ENCODE measurements around the gene TOR1A.
A peak's percentile ranks its signal among the peaks of the same experiment; 100 is the strongest.

TOR1A gene, protein sequence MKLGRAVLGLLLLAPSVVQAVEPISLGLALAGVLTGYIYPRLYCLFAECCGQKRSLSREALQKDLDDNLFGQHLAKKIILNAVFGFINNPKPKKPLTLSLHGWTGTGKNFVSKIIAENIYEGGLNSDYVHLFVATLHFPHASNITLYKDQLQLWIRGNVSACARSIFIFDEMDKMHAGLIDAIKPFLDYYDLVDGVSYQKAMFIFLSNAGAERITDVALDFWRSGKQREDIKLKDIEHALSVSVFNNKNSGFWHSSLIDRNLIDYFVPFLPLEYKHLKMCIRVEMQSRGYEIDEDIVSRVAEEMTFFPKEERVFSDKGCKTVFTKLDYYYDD

DNA sequence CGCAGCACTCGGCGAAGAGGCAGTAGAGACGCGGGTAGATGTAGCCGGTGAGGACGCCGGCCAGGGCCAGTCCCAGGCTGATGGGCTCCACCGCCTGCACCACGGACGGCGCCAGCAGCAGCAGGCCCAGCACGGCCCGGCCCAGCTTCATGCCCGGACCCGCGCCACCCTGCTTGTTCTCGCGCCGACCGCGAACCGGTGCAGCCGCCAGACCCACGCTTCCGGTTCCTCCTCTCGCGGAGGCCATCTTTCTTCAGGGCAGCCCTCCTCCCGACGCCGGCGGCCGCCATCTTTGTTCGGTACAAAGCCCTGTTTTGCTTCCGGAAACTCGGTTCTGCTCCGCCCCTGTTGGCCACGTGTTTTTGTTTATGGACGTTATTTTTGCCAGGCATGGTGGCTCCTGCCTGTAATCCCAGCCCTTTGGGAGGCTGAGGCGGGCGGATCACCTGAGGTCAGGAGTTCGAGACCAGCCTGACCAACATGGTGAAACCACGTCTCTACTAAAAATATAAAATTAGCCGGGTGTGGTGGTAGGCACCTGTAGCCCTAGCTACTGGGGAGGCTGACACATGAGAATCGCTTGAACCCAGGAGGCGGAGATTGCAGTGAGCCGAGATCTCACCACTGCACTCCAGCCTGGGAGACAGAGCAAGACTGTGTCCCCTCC lies at the start of gene TOR1A:
TSS of gene TOR1A (minus strand) at position 202 of the 667 bp plus-strand sequence. CDS start at position 151, 51 bp downstream.
- peak; percentile 86 for DNase-seq

DNA sequence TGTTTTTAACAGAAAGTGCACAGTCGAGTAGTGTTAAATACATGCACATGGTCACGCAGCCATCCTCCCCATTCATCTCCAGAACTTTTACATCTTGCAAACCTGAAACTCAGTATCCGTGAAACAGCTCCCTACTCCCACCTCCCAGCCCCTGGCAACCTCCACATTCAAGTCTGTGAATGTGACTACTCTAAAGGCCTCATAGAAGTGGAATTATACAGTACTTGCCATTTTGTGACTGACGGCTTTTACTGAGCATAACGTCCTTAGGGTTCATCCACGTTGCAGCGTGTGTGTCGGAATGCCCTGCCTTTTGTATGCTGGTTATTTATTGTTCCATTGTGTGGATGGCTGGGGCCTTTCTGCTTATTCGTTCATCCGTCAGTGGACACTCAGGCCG lies 47.1 kb upstream of the TOR1A start:
- DNase-seq = no peak

DNA sequence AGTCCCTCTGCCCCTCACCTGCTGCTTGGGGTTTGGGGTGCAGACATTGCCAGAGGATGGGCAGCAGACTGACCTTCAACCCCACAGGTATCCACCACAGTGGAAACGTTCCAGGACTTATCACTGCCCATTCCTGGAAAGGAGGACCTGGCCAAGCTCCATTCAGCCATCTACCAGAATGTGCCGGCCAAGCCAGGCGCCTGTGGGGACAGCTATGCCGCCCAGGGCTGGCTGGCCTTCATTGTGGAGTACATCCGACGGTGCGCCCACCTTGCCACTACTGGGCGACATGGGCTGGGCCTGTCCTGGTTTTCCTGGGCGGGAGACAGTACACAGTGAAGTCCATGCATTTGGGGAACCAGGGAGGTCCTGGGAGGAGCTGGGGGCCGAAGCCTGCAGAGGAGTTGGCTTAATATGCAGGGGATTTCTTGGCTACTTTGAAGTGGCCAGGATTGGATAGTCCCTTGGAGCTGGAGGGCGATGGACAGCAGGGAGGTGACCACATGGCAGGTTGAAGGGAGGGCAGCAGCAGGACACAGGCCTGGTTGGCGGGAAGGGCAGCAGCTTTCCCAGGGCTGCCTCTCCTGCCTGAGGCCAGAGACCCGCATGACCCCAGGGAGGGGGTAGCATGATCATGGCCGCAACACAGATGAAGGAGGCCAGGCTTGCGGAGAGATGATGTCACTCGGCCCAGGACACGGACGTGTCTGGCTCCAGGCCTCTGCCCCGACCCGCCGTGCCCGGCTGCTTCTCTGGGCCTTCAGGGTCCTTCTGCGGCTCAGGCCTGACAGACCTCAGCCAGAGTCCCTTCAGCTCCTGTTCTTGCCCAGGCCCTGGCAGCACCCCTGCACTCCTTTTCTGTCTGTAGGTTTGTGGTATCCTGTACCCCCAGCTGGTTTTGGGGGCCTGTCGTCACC lies 45.9 kb upstream of the TOR1A start:
- no peak for DNase-seq

DNA sequence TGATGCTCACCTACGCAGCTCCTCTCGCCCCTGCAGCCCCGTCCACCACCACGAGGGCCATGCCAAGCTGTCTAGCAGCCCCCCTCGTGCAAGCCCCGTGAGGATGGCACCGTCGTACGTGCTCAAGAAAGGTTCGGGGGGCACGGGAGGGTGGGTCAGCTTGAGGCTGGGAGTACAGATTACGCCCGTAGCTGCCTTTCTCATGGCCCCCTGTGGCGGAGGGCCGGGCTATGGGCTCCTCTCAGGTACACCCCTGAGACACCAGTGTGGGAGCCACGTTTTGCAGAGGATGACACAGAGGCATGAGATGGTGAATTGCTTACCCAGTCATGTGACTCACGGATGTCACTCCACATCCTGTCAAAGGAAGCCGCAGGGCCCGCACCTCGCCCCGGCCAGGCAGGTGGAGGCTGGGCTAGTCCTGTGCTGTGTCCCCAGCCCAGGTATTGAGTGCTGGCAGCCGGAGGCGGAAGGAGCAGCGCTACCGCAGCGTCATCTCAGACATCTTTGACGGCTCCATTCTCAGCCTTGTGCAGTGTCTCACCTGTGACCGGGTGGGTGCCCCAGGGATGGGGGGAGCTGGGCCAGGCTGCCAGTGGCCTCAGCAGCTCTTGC lies 45.0 kb upstream of the TOR1A start:
- no peak for DNase-seq

DNA sequence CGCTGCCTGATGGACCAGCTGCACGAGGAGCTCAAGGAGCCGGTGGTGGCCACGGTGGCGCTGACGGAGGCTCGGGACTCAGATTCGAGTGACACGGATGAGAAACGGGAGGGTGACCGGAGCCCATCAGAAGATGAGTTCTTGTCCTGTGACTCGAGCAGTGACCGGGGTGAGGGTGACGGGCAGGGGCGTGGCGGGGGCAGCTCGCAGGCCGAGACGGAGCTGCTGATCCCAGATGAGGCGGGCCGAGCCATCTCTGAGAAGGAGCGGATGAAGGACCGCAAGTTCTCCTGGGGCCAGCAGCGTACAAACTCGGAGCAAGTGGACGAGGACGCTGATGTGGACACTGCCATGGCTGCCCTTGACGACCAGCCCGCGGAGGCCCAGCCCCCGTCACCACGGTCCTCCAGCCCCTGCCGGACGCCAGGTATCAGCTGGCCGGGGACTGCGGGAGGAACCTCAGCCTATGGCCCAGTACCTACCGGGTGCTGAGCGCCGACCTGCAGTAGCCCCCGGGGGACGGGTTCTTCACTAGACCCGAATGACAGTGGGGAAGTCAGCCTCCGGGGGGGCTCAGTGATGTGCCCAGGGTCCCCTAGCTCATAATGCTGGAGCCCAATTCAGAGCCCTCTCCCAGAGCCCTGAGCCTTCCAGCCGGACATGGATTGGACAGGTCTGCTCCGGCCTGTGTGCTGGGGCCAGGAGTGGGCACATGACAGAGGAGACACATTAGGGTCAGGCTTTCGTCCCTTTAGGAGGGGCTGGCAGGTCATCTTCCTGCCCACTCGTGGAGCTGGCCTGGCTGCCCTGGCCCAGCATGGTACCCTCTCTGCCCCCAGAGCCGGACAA lies 44.3 kb upstream of the TOR1A start:
- no peak for DNase-seq

DNA sequence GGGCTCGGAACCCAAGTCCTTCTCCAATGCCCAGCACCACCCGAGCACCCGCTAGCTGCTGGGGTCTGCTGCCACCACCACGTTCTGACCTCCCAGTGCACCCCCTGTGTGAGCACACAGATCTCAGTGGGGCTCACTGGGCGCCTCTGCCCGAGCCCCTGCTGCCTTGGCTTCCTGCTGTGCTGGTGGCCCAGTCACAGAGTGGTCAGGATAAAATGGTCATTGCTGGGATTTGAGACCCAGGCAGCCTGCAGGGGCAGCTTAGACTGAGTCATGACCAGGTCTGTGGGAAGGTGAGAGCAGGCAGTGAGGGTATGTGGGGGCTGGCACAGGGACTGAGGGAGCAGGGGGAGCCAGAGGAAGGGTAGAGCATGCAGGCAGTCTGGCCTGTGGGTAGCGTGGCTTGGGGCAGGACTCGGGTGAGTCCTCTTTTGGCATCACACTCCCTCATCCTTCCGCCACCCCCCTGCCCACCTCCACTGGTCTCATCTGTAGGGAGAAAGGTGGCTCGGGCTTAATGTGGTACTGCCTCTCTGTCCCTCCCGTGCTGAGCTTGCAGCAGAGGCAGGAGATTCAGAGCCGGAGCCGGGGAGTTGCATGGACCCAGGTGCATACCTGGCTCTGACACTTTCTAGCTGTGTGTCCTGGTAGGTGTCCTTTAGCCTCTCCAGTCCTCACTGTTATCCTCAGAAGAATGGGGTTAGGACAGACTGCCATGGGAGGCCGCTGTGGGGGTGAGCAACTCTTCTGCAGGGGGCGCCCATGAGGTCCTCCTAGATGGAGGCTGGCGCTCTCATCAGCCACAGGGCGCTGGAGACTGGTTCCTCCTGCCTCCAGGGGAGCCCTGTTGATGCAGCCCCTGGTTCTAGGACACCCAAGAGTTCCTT lies 43.4 kb upstream of the TOR1A start:
- no peak for DNase-seq

DNA sequence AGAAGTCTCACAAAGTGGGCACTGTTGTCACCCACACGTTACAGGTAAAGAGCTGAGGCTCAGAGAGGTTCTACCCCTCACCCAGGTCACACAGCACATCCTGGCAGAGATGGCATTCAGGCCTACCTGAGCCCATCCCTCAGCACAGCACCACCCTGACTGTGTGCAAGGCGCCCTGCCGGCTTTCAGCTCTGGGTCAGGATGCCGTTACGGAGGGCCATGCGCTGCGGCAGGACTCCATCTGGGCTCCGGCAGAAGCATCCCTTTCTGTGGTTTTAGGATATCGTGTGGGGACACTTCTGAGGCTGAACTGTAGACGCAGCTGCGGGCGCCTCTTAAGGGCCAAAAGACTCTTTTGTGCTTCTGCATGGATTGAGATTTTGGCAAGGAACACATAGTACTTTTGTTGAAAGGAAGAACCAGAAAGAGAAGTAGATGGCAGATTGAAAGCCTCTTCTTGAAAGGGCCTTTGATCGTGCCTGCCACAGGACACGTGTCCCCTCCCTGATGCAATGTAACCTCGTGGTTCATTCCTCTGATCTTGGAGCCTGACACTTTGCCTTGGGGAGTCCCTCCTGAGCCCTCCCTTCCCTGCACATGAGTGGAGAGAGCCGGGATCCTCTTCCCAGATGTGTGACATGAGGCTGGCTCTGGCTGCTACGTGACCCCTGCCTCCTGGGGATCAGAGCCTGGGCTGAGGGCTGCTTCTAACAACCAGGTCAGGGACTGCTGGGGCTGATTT lies 42.6 kb upstream of the TOR1A start:
- no peak for DNase-seq

DNA sequence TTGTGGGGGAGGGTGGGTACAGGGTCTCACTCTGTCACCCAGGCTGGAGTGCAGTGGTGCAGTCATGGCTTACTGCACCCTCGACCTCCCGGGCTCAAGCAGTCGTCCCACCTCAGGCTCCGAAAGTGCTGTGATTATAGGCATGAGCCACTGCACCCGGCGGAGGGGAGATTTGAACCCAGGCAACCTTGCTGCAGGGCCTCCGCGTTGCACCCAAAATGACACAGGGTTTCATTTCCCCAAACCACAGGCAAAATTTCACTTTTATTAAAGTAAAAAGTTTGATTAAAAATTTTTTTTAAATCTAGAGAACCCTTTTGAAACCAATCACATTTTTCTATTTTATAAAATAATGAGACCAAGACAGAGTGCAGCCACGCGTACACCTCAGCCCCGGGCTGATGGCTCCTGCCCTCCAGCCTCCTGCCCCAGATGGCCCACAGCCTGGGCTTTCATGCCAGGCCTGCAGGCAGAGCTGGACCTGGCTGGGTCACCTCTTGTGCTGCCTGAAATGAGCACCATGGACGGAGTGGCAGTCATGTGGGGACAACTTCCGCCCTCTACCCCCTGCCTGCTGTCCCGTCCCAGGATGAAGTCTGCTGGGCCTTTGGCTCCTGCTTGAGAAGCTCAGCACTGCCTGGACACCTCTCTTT lies 41.9 kb upstream of the TOR1A start:
- DNase-seq = no peak

DNA sequence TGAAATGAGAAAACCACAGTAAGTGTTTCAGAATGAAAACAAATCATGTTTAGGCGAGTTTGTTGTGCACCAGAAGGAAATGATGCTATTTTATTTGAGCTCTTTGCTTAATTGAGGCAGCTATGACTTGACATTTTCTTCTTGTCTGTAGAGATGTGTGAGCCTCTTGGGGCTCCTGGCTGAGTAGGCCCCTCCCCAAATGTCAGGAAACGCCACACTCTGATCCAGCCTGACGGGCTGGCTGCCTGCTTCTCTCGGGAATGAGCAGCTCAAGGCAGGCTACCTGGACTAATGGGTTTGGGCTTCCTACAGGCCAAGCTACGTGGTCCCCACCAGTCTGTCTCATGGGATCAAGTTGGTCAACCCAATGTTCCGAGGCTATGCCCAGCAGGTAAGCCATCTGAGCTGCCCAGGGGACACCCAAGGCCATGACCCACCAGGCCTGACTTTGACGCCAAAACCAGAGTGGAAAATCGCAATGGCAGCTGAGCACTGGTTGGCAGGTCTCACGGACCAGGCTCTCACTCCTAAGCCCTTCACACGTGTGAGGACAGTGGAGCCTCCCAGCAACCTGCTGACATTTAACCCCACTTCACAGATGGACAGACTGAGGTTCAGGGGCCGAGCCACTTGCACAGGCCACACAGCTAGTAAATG lies 41.2 kb upstream of the TOR1A start:
- DNase-seq = no peak

DNA sequence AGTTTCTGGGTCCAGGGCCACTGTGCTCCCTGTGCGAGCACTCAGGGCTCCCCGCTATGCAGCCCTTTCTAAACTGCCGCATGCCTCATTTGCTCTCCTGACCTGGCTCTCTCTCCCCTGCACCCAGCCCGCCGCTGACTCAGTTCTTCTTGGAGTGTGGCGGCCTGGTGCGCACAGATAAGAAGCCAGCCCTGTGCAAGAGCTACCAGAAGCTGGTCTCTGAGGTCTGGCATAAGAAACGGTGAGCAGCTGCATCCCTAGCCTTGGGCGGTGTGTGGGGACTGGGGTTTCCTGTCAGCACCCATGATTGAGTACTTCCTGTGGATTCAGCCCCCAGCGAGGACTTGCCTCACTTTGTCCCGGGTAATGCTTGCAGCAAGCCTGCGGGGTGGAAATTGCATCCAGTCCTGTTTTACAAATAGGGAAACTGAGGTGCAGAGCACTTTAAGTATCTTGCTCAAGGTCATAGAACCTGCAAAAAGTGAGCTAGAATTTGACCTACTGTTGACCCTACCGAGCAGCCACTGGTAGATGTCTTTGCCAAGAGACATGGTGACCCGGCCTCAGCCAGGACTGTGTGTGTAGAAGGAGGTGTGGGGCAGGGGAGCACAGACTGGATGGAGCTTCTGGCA lies 39.2 kb upstream of the TOR1A start:
- DNase-seq = no peak

DNA sequence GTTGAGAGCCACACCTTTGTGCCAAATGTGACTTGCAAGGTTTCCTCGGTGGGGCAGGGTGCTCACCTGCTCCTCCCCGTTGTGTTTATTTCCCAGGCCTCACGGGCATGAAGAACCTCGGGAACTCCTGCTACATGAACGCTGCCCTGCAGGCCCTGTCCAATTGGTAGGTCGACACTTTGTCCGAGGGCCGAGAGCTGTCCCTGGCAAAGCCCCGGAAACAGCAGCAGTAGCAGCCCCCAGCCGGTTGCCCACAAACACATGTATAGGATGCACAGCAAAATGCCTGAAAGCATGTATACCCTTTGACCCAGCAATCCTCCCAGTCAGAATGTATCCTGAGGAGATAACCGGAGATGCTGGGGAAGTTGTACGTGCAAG lies 37.5 kb upstream of the TOR1A start:
- no peak for DNase-seq

DNA sequence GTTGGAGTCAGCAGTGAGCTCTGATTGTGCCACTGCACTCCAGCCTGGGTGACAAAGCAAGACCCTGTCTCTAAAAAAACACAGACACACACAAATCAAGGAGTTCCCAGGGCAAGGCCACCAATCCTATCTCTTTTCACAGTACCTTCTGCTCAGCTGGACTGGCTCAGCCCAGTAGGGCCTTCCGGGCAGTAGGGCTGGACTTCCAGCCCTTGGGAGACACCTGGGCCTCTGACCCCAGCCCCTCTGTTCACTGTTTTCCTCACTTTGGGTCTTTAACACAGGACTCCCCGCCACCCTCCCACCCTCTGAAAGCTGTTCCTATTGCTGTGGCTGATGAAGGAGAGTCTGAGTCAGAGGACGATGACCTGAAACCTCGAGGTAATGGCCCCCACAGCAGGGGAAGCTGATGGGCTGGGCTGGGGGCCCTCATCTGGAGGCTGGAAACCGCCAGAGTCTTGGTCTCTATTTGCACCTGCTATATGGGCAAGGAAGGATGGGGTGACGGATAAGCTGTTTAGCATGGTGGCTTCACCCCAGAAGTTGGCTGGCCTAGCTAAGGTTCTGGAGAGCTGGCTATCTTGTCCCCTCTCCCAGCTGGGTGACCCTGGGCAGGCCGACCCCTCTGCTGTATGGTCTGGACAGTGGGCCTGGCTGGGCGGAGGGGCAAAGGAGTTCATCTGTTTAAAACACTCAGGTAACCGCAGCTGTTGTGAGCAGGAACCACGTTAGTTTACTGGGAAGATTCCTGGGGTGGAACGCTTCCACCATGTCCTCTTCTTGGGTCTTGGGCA lies 36.9 kb upstream of the TOR1A start:
- no peak for DNase-seq

DNA sequence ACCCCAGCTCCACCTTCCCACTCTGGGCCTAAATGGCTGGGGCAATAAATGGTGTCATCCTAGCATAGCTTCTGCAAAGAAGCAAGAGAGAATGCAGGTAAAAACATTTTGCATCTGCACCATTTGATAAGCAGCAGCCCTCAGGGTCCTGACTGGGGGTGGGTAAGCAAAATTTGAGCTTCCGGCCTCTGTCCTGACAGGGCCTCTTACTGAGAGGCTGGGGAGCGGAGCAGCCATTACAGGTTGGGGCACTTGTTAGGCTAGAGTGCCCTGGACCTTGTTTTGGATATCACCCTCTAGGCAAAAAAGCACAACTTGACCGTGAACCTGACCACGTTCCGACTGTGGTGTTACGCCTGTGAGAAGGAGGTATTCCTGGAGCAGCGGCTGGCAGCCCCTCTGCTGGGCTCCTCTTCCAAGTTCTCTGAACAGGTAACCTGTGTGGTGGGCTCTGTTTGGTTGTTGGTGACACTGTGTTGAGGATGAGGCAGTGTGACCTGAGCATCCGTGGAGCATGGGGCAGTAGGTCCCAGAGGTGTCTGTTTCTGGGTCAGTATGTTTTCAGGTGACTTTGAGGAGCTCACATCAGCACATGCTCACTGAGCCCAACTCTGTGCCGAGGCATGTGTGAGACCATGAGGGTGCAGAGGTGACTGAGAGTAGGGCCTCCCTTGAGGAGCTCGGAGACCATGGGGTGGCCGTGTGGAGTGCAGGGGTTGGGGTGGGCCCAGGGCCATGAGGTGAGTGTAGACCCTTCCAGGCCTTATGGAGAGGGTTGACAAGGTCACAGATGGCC lies 34.4 kb upstream of the TOR1A start:
- no peak for DNase-seq

DNA sequence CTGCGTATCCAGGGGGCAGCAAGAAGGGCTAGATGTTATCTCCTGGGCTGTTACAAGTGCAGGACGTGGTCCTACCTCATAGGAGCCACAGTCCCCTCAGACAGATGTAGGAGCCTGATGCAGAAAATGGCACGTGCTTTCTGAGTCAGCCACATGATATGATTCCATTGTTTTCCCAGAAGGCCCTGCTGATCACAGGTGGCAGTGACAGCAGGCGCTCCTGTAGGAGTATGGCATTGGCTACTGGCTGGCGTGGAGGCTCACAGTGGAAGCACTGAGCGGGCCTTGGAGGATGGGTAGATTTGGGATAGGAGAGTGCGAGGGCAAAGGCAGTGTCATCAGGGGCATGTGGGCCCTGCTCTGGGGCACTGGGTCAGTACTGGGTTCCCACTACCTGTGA lies 33.3 kb upstream of the TOR1A start:
- no peak for DNase-seq

DNA sequence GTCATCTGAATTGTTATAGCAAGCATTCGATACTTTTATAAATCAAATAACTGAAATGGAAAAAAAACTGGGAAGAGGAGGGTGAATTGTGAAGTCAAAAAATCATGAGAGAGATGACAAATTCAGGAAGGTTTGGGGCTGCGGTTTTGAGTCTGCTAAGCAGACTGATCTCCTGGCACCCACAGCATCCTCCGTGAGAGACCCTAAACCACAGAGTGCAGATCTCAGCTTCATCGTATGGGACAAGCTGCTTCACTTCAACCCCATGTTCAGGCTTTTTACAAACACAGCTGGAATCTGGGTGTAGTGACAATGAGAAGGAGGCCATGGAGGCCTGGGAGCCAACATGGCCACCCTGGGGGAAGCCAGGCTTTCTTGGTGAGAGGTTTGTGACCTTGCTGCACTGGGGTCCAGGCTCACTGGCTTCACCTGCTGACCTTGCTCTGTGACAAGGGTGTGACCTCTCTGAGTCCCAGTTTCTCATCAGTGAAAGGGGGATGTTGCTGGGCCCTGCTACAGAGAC lies 30.7 kb upstream of the TOR1A start:
- DNase-seq = no peak

DNA sequence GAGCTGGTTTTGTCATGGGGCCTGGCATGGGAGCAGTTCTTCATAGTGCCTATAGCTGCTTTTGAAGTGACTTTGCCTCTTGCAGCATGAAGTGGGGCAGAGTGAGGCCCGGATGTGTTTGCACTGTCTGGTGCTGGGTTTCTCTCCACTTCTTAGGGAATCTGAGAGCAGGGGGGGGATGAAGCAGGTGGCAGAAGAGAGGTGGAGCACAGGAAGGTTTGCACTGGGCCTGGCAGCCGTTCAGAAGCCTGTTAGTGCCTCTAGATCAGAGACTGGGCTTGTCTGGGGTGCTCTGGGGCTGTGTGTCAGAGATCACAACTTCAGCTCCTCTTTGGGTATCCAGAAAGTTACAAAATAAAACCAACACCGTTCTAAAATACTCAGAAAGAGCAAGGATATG lies 29.7 kb upstream of the TOR1A start:
- no peak for DNase-seq

DNA sequence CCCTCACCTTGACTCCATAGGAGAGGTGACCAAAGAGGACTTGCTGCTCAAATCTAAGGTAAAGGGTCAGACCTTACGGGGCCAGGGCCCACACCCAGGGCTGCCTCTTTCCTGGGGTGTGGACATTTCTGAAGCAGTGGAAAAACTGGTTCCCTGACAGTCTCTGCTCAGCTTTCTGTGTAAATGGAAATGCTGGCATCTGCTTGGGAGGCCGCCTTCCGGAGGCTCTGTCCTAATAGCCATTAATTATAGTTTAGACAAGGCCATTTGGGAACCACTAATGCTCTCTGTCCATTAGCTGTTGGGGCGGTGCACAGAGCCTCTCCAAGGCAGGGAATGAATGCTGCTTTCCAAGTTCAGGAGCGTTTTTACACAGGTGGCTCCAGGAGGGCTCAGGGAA lies 28.6 kb upstream of the TOR1A start:
- no peak for DNase-seq
